ENCODE results near the gene EHD4.

Gene EHD4

GRCh38 chr15:41872166-41872747, 100.1 kb downstream of the EHD4 start:
- H3K27ac ChIP-seq: no peak overlapping the region

GRCh38 chr15:41871175-41871905, 101.0 kb downstream of the EHD4 start:
- H3K27ac ChIP-seq: no peak overlapping the region
- TF ChIP-seq, protein P1, sequence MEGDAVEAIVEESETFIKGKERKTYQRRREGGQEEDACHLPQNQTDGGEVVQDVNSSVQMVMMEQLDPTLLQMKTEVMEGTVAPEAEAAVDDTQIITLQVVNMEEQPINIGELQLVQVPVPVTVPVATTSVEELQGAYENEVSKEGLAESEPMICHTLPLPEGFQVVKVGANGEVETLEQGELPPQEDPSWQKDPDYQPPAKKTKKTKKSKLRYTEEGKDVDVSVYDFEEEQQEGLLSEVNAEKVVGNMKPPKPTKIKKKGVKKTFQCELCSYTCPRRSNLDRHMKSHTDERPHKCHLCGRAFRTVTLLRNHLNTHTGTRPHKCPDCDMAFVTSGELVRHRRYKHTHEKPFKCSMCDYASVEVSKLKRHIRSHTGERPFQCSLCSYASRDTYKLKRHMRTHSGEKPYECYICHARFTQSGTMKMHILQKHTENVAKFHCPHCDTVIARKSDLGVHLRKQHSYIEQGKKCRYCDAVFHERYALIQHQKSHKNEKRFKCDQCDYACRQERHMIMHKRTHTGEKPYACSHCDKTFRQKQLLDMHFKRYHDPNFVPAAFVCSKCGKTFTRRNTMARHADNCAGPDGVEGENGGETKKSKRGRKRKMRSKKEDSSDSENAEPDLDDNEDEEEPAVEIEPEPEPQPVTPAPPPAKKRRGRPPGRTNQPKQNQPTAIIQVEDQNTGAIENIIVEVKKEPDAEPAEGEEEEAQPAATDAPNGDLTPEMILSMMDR (conservative IDR thresholded peaks at IDR 0.05): no peak

More at GRCh38 chr15:41872166-41872747, 100.1 kb downstream of the EHD4 start:
- TF ChIP-seq, protein P1 (conservative IDR thresholded peaks at IDR 0.05): no peak

- TF ChIP-seq, protein P1 (conservative IDR thresholded peaks at IDR 0.05): no peak
- H3K27ac ChIP-seq: no peak overlapping the region
Observed at GRCh38 chr15:41870689-41871081, 101.7 kb downstream of the EHD4 start.

- no peak overlapping the region for H3K27ac ChIP-seq
Observed at GRCh38 chr15:41869770-41870688, 102.3 kb downstream of the EHD4 start.

DNA sequence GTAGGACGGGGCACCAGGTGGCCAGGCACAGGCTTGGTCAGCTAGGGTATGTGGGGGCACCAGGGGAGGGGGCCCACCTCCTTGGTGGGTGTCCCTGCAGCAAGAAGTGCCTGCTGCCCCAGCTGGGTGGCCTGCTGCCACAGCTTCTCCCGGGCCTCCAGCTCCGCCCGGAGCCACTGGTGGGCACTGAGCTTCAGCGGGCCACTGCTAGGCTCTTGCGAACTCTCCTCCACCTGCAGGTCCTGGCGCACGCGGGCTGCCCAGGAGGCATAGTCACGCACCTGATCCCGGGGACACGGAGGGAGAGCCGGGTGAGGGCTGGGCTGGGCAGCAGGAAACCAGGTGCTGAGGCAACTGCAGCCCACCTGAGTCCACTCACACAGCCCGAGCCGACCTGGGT, 104.0 kb downstream of the EHD4 start:
- H3K27ac ChIP-seq: no peak overlapping the region
- TF ChIP-seq, protein P1 (conservative IDR thresholded peaks at IDR 0.05): no peak

More at GRCh38 chr15:41869770-41870688, 102.3 kb downstream of the EHD4 start:
- TF ChIP-seq, protein P1 (conservative IDR thresholded peaks at IDR 0.05): no peak

- TF ChIP-seq, protein P1 (conservative IDR thresholded peaks at IDR 0.05): no peak
- no peak overlapping the region for H3K27ac ChIP-seq
Observed at GRCh38 chr15:41866872-41867579, 105.3 kb downstream of the EHD4 start.
